ENCODE data around the gene NMT2. TPM values are rescaled to one million over a fixed set of nuclear protein-coding genes. Genes with fewer than 3 reads are reported as not detected.

Gene NMT2
- total RNA-seq, 1 donor from 2014 or later, result 17.4 TPM

GRCh38 chr10:15144788-15145187 lies 23.7 kb downstream of the NMT2 start:
- Mint-ChIP-seq H3K27ac (ENCODE audit: unreplicated experiment) (no peak overlapping the region), H3K9me3 (ENCODE audit: unreplicated experiment) (no peaks in the 10 kb centered on the region), H3K4me3 (ENCODE audit: unreplicated experiment) (no peak overlapping the region), H3K36me3 (ENCODE audit: unreplicated experiment) (peaks cover 2% of the 10 kb centered on the region), H3K4me1 (ENCODE audit: unreplicated experiment) (no peaks in the 10 kb centered on the region), H3K27me3 (ENCODE audit: unreplicated experiment) (no peaks in the 10 kb centered on the region)
- DNase-seq (ENCODE audit: extremely low spot score, unreplicated experiment), result no peak
- no peak for TF ChIP-seq CTCF (IDR thresholded peaks at IDR 0.05)

GRCh38 chr10:15141136-15142054 lies 27.1 kb downstream of the NMT2 start:
- TF ChIP-seq CTCF (IDR thresholded peaks at IDR 0.05), result no peak
- no peaks in the 10 kb centered on the region for H3K4me1 Mint-ChIP-seq (ENCODE audit: unreplicated experiment)
- no peak overlapping the region for H3K4me3 Mint-ChIP-seq (ENCODE audit: unreplicated experiment)
- peaks cover 16% of the 10 kb centered on the region for H3K36me3 Mint-ChIP-seq (ENCODE audit: unreplicated experiment)
- H3K27me3 Mint-ChIP-seq (ENCODE audit: unreplicated experiment), result no peaks in the 10 kb centered on the region
- no peaks in the 10 kb centered on the region for H3K9me3 Mint-ChIP-seq (ENCODE audit: unreplicated experiment)
- DNase-seq (ENCODE audit: extremely low spot score, unreplicated experiment), result no peak
- no peak overlapping the region for H3K27ac Mint-ChIP-seq (ENCODE audit: unreplicated experiment)

GRCh38 chr10:15140698-15141097 lies 27.8 kb downstream of the NMT2 start:
- no peak for TF ChIP-seq CTCF (IDR thresholded peaks at IDR 0.05)
- Mint-ChIP-seq H3K36me3 (ENCODE audit: unreplicated experiment) (peaks cover 16% of the 10 kb centered on the region), H3K9me3 (ENCODE audit: unreplicated experiment) (no peaks in the 10 kb centered on the region), H3K4me1 (ENCODE audit: unreplicated experiment) (no peaks in the 10 kb centered on the region), H3K27me3 (ENCODE audit: unreplicated experiment) (no peaks in the 10 kb centered on the region), H3K4me3 (ENCODE audit: unreplicated experiment) (no peak overlapping the region), H3K27ac (ENCODE audit: unreplicated experiment) (no peak overlapping the region)
- DNase-seq (ENCODE audit: extremely low spot score, unreplicated experiment), result no peak

- Mint-ChIP-seq H3K4me1 (ENCODE audit: unreplicated experiment) (no peaks in the 10 kb centered on the region), H3K36me3 (ENCODE audit: unreplicated experiment) (peaks cover 24% of the 10 kb centered on the region), H3K4me3 (ENCODE audit: unreplicated experiment) (no peak overlapping the region), H3K27ac (ENCODE audit: unreplicated experiment) (no peak overlapping the region), H3K9me3 (ENCODE audit: unreplicated experiment) (no peaks in the 10 kb centered on the region), H3K27me3 (ENCODE audit: unreplicated experiment) (no peaks in the 10 kb centered on the region)
- DNase-seq (ENCODE audit: extremely low spot score, unreplicated experiment), result no peak
- TF ChIP-seq CTCF (IDR thresholded peaks at IDR 0.05), result no peak
Observed at GRCh38 chr10:15137636-15138035, 30.9 kb downstream of the NMT2 start.

GRCh38 chr10:15137036-15137359 lies 31.5 kb downstream of the NMT2 start:
- Mint-ChIP-seq H3K9me3 (ENCODE audit: unreplicated experiment) (no peaks in the 10 kb centered on the region), H3K36me3 (ENCODE audit: unreplicated experiment) (peaks cover 24% of the 10 kb centered on the region)
- no peak for DNase-seq (ENCODE audit: extremely low spot score, unreplicated experiment)

More at GRCh38 chr10:15137036-15137359, 31.5 kb downstream of the NMT2 start:
- H3K27me3 Mint-ChIP-seq (ENCODE audit: unreplicated experiment), result no peaks in the 10 kb centered on the region
- H3K4me3 Mint-ChIP-seq (ENCODE audit: unreplicated experiment), result no peak overlapping the region
- H3K27ac Mint-ChIP-seq (ENCODE audit: unreplicated experiment), result no peak overlapping the region
- no peaks in the 10 kb centered on the region for H3K4me1 Mint-ChIP-seq (ENCODE audit: unreplicated experiment)
- no peak for TF ChIP-seq CTCF (IDR thresholded peaks at IDR 0.05)

Data from osteocyte (in vitro differentiated cells).